HK-2 (cell line): Measurements from ENCODE around the gene CLASP1.
"Not testable (repeated sequence)": the region's sequence is repeated elsewhere in the genome, so short reads cannot be mapped to it uniquely, and the experiment has no call there.

ENCODE experiments used
- DNase-seq: peaks from one replicate; pipeline ENCODE4 v3.0.0-alpha.2; 2018; ENCODE audit not compliant: unreplicated experiment

The CLASP1 gene

GRCh38 chr2:121374412-121375075 lies 274.7 kb downstream of the CLASP1 start:
- DNase-seq = not testable (repeated sequence)

GRCh38 chr2:121372721-121373353 lies 276.4 kb downstream of the CLASP1 start:
- DNase-seq = no peak

- DNase-seq = no peak
Measured at GRCh38 chr2:121372082-121372481, 277.2 kb downstream of the CLASP1 start.

- no peak for DNase-seq
Measured at GRCh38 chr2:121368836-121369235, 280.4 kb downstream of the CLASP1 start.

- DNase-seq = no peak
Measured at GRCh38 chr2:121368155-121368554, 281.1 kb downstream of the CLASP1 start.

- no peak for DNase-seq
Measured at GRCh38 chr2:121367246-121367900, 281.9 kb downstream of the CLASP1 start.

GRCh38 chr2:121366040-121366439 lies 283.2 kb downstream of the CLASP1 start:
- DNase-seq = no peak

GRCh38 chr2:121365061-121365460 lies 284.2 kb downstream of the CLASP1 start:
- no peak for DNase-seq

- DNase-seq = no peak
Measured at GRCh38 chr2:121363632-121364420, 285.4 kb downstream of the CLASP1 start.

GRCh38 chr2:121362774-121363173 lies 286.5 kb downstream of the CLASP1 start:
- no peak for DNase-seq

- no peak for DNase-seq
Measured at GRCh38 chr2:121362226-121362625, 287.0 kb downstream of the CLASP1 start.

- peak; percentile 37 for DNase-seq
Measured at GRCh38 chr2:121360566-121361300, 288.5 kb downstream of the CLASP1 start.

GRCh38 chr2:121359716-121360565 lies 289.3 kb downstream of the CLASP1 start:
- DNase-seq = no peak

- no peak for DNase-seq
Measured at GRCh38 chr2:121359170-121359569, 290.1 kb downstream of the CLASP1 start.

- no peak for DNase-seq
Measured at GRCh38 chr2:121358291-121358690, 291.0 kb downstream of the CLASP1 start.

GRCh38 chr2:121356058-121356640 lies 293.1 kb downstream of the CLASP1 start:
- peak; percentile 34 for DNase-seq

- DNase-seq = no peak
Measured at GRCh38 chr2:121355488-121355887, 293.8 kb downstream of the CLASP1 start.

- no peak for DNase-seq
Measured at GRCh38 chr2:121351521-121352318, 297.5 kb downstream of the CLASP1 start.

GRCh38 chr2:121350890-121351289 lies 298.4 kb downstream of the CLASP1 start:
- DNase-seq = no peak
